ENCODE measurements around the gene TCEAL7.

The TCEAL7 gene

DNA sequence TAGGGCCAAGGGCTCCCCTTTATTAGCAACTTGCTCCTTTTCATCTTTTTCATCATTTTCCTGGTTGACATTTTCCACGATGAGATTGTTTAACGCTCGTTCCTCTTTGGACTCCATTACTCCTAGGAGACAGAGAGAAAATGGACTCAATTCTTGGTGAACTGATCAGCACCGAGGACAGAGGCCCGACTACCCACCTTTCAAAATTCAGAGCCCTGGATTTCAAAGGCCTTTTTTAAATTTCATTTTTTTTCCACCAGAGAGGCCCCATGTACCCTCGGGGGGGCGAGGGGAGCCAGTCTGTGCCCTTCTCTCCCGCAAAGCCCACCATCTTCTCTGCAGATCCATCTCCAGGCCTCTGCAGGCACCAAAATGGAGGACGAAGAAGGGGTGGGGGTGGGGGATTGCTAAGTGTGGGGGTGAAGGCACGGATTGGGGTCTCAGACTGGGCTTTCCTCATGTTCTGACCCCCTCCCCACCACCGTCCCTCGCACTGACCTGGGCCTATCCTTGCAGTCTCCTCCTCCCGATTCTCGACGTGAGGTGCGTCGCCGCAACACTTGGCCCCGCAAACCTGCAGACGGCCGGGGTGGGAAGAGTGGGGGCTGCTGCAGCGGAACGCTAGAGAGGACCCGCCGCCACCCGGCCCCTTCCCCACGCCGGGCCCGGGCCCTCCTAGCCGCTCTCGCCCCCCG is 20.0 kb upstream of the TCEAL7 start:
- H3K14ac ChIP-seq (ENCODE audit: low read length in 2 of 2): no peak overlapping the region
- no peak overlapping the region for H3K9ac ChIP-seq (ENCODE audit: low read length)
- no peak overlapping the region for H2BK120ac ChIP-seq (ENCODE audit: low read depth, low read length)
- H2BK5ac ChIP-seq (ENCODE audit: low read depth, low read length, poor library complexity, severe bottlenecking): no peak overlapping the region
- H2AK5ac ChIP-seq (ENCODE audit: low read length, severe bottlenecking): no peak overlapping the region
- H3K79me1 ChIP-seq (replicated peaks; ENCODE audit: low read length, poor library complexity, severe bottlenecking): no peaks in the 10 kb centered on the region
- no peak overlapping the region for H3K4ac ChIP-seq (ENCODE audit: low read depth in 1 of 2, low read length in 2 of 2)
- no peak overlapping the region for H3K27ac ChIP-seq (ENCODE audit: low read length, poor library complexity, severe bottlenecking)
- H3K36me3 ChIP-seq (ENCODE audit: control insufficient read depth in 1 of 2, insufficient read depth in 2 of 2, low read depth in 1 of 2, low read length in 2 of 2): no peaks in the 10 kb centered on the region
- DNase-seq: no peak
- no peak overlapping the region for H4K8ac ChIP-seq (ENCODE audit: low read length)
- no peaks in the 10 kb centered on the region for H3K9me3 ChIP-seq (ENCODE audit: control insufficient read depth, low read length)
- H3K4me1 ChIP-seq (ENCODE audit: control insufficient read depth, insufficient read depth, low read depth, low read length): peaks cover 7% of the 10 kb centered on the region
- H2AFZ ChIP-seq (ENCODE audit: low read depth, low read length): no peak overlapping the region
- no peak overlapping the region for H3K18ac ChIP-seq (ENCODE audit: low read depth in 1 of 2, low read length in 2 of 2)
- peak overlapping the region; percentile 75 for H3K4me2 ChIP-seq (ENCODE audit: low read length, poor library complexity, severe bottlenecking)
- H2BK12ac ChIP-seq (ENCODE audit: low read length in 2 of 2): no peak overlapping the region
- H3K4me3 ChIP-seq (ENCODE audit: insufficient read depth in 1 of 2, low read depth in 1 of 2, low read length in 2 of 2): peak overlapping the region; percentile 62
- no peak overlapping the region for H3K23ac ChIP-seq (ENCODE audit: low read length in 2 of 2)
- H3K27me3 ChIP-seq (ENCODE audit: control insufficient read depth in 1 of 2, insufficient read depth in 1 of 2, low read length in 2 of 2): peaks cover 0 to 43% of the 10 kb centered on the region in 2 experiments
- H4K91ac ChIP-seq (ENCODE audit: low read length): no peak overlapping the region
- WGBS: 100% methylated on average over 5 of the region's 32 CpGs
- no peak overlapping the region for H2BK15ac ChIP-seq (ENCODE audit: low read depth, poor library complexity, severe bottlenecking)

- Histone ChIP-seq H3K79me1 (replicated peaks; ENCODE audit: low read length, poor library complexity, severe bottlenecking) (no peaks in the 10 kb centered on the region), H3K23ac (ENCODE audit: low read length in 2 of 2) (no peak within 1 kb of the TSS), H3K4me3 (ENCODE audit: insufficient read depth in 1 of 2, low read depth in 1 of 2, low read length in 2 of 2) (peak within 1 kb of the TSS; percentile 62), H2AFZ (ENCODE audit: low read depth, low read length) (peak within 1 kb of the TSS; percentile 63), H3K4me2 (ENCODE audit: low read length, poor library complexity, severe bottlenecking) (peak within 1 kb of the TSS; percentile 75), H3K4ac (ENCODE audit: low read depth in 1 of 2, low read length in 2 of 2) (no peak within 1 kb of the TSS), H2BK15ac (ENCODE audit: low read depth, poor library complexity, severe bottlenecking) (no peak within 1 kb of the TSS), H2BK120ac (ENCODE audit: low read depth, low read length) (no peak within 1 kb of the TSS), H4K8ac (ENCODE audit: low read length) (no peak within 1 kb of the TSS), H3K4me1 (ENCODE audit: control insufficient read depth, insufficient read depth, low read depth, low read length) (peaks cover 7% of the 10 kb centered on the region), H3K27me3 (ENCODE audit: control insufficient read depth in 1 of 2, insufficient read depth in 1 of 2, low read length in 2 of 2) (peaks cover 0 to 43% of the 10 kb centered on the region in 2 experiments), H3K9ac (ENCODE audit: low read length) (peak within 1 kb of the TSS; percentile 45), H3K14ac (ENCODE audit: low read length in 2 of 2) (no peak within 1 kb of the TSS), H4K91ac (ENCODE audit: low read length) (no peak within 1 kb of the TSS), H3K36me3 (ENCODE audit: control insufficient read depth in 1 of 2, insufficient read depth in 2 of 2, low read depth in 1 of 2, low read length in 2 of 2) (no peaks in the 10 kb centered on the region), H2BK12ac (ENCODE audit: low read length in 2 of 2) (no peak within 1 kb of the TSS), H2AK5ac (ENCODE audit: low read length, severe bottlenecking) (no peak within 1 kb of the TSS), H3K18ac (ENCODE audit: low read depth in 1 of 2, low read length in 2 of 2) (peak within 1 kb of the TSS in 1 of 2 experiments; percentile 3), H3K27ac (ENCODE audit: low read length, poor library complexity, severe bottlenecking) (no peak within 1 kb of the TSS), H2BK5ac (ENCODE audit: low read depth, low read length, poor library complexity, severe bottlenecking) (no peak within 1 kb of the TSS), H3K9me3 (ENCODE audit: control insufficient read depth, low read length) (no peaks in the 10 kb centered on the region)
- WGBS: 2% methylated on average over 17 of the region's 52 CpGs
- peak; percentile 51 for DNase-seq
Measured at GRCh38 chrX:103310555-103311398, 19.3 kb upstream of the TCEAL7 start, which contains the start of gene BEX2. TSS of gene BEX2 (minus strand) at chrX:103310990. CDS start at chrX:103309976, 1,014 bp downstream.

- no peak overlapping the region for H3K27ac ChIP-seq (ENCODE audit: low read length, poor library complexity, severe bottlenecking)
- H3K9me3 ChIP-seq (ENCODE audit: control insufficient read depth, low read length): no peaks in the 10 kb centered on the region
- H3K27me3 ChIP-seq (ENCODE audit: control insufficient read depth in 1 of 2, insufficient read depth in 1 of 2, low read length in 2 of 2): peaks cover 0 to 43% of the 10 kb centered on the region in 2 experiments
- no peak overlapping the region for H3K18ac ChIP-seq (ENCODE audit: low read depth in 1 of 2, low read length in 2 of 2)
- WGBS: 88% methylated on average over 1 of the region's 3 CpGs
- no peaks in the 10 kb centered on the region for H3K79me1 ChIP-seq (replicated peaks; ENCODE audit: low read length, poor library complexity, severe bottlenecking)
- peaks cover 7% of the 10 kb centered on the region for H3K4me1 ChIP-seq (ENCODE audit: control insufficient read depth, insufficient read depth, low read depth, low read length)
- H2BK15ac ChIP-seq (ENCODE audit: low read depth, poor library complexity, severe bottlenecking): no peak overlapping the region
- no peak overlapping the region for H4K8ac ChIP-seq (ENCODE audit: low read length)
- H3K14ac ChIP-seq (ENCODE audit: low read length in 2 of 2): no peak overlapping the region
- no peak overlapping the region for H4K91ac ChIP-seq (ENCODE audit: low read length)
- no peak overlapping the region for H2BK120ac ChIP-seq (ENCODE audit: low read depth, low read length)
- H3K4me2 ChIP-seq (ENCODE audit: low read length, poor library complexity, severe bottlenecking): no peak overlapping the region
- no peak overlapping the region for H2BK12ac ChIP-seq (ENCODE audit: low read length in 2 of 2)
- H2AK5ac ChIP-seq (ENCODE audit: low read length, severe bottlenecking): no peak overlapping the region
- H3K4ac ChIP-seq (ENCODE audit: low read depth in 1 of 2, low read length in 2 of 2): no peak overlapping the region
- H3K23ac ChIP-seq (ENCODE audit: low read length in 2 of 2): no peak overlapping the region
- no peaks in the 10 kb centered on the region for H3K36me3 ChIP-seq (ENCODE audit: control insufficient read depth in 1 of 2, insufficient read depth in 2 of 2, low read depth in 1 of 2, low read length in 2 of 2)
- DNase-seq: no peak
- H2BK5ac ChIP-seq (ENCODE audit: low read depth, low read length, poor library complexity, severe bottlenecking): no peak overlapping the region
- H2AFZ ChIP-seq (ENCODE audit: low read depth, low read length): no peak overlapping the region
- H3K4me3 ChIP-seq (ENCODE audit: insufficient read depth in 1 of 2, low read depth in 1 of 2, low read length in 2 of 2): no peak overlapping the region
- H3K9ac ChIP-seq (ENCODE audit: low read length): no peak overlapping the region
Measured at GRCh38 chrX:103311399-103311780, 18.6 kb upstream of the TCEAL7 start.

- no peak overlapping the region for H4K8ac ChIP-seq (ENCODE audit: low read length)
- H3K79me1 ChIP-seq (replicated peaks; ENCODE audit: low read length, poor library complexity, severe bottlenecking): no peaks in the 10 kb centered on the region
- no peak overlapping the region for H2BK12ac ChIP-seq (ENCODE audit: low read length in 2 of 2)
- peak overlapping the region; percentile 46 to 78 for H3K4me3 ChIP-seq (ENCODE audit: insufficient read depth in 1 of 2, low read depth in 1 of 2, low read length in 2 of 2)
- peak overlapping the region; percentile 89 for H3K9ac ChIP-seq (ENCODE audit: low read length)
- no peak overlapping the region for H3K14ac ChIP-seq (ENCODE audit: low read length in 2 of 2)
- H3K4ac ChIP-seq (ENCODE audit: low read depth in 1 of 2, low read length in 2 of 2): no peak overlapping the region
- H4K91ac ChIP-seq (ENCODE audit: low read length): no peak overlapping the region
- H3K18ac ChIP-seq (ENCODE audit: low read depth in 1 of 2, low read length in 2 of 2): peak overlapping the region in 1 of 2 experiments; percentile 12
- H3K27ac ChIP-seq (ENCODE audit: low read length, poor library complexity, severe bottlenecking): peak overlapping the region; percentile 74
- 33% methylated on average over 14 of the region's 21 CpGs for WGBS
- no peak overlapping the region for H3K23ac ChIP-seq (ENCODE audit: low read length in 2 of 2)
- peaks cover 0 to 18% of the 10 kb centered on the region in 2 experiments for H3K27me3 ChIP-seq (ENCODE audit: control insufficient read depth in 1 of 2, insufficient read depth in 1 of 2, low read length in 2 of 2)
- no peak overlapping the region for H2BK5ac ChIP-seq (ENCODE audit: low read depth, low read length, poor library complexity, severe bottlenecking)
- no peak overlapping the region for H2BK15ac ChIP-seq (ENCODE audit: low read depth, poor library complexity, severe bottlenecking)
- peak; percentile 2 for DNase-seq
- no peak overlapping the region for H2AK5ac ChIP-seq (ENCODE audit: low read length, severe bottlenecking)
- peak overlapping the region; percentile 34 for H2BK120ac ChIP-seq (ENCODE audit: low read depth, low read length)
- peaks cover 3% of the 10 kb centered on the region for H3K4me1 ChIP-seq (ENCODE audit: control insufficient read depth, insufficient read depth, low read depth, low read length)
- H3K4me2 ChIP-seq (ENCODE audit: low read length, poor library complexity, severe bottlenecking): peak overlapping the region; percentile 54
- H3K36me3 ChIP-seq (ENCODE audit: control insufficient read depth in 1 of 2, insufficient read depth in 2 of 2, low read depth in 1 of 2, low read length in 2 of 2): peaks cover 0 to 5% of the 10 kb centered on the region in 2 experiments
- H2AFZ ChIP-seq (ENCODE audit: low read depth, low read length): peak overlapping the region; percentile 61
- no peaks in the 10 kb centered on the region for H3K9me3 ChIP-seq (ENCODE audit: control insufficient read depth, low read length)
Measured at GRCh38 chrX:103330681-103331288, 746 bp downstream of the TCEAL7 start.

All from mesenchymal stem cell (in vitro differentiated cells and primary cell).